HPDE6-E6E7 (cell line): ENCODE results near the gene SLC9A7.

Source experiments
- DNase-seq: peaks from one replicate; pipeline ENCODE4 v3.0.0; 2011; ENCODE audit warnings: missing footprints; ENCODE audit errors: extremely low spot score

The SLC9A7 gene

GRCh38 chrX:46704767-46705386 lies 54.0 kb downstream of the SLC9A7 start:
- no peak for DNase-seq

GRCh38 chrX:46703980-46704379 lies 54.9 kb downstream of the SLC9A7 start:
- no peak for DNase-seq

- DNase-seq, result no peak
Observed at GRCh38 chrX:46698691-46699090, 60.2 kb downstream of the SLC9A7 start.

- DNase-seq, result no peak
Observed at GRCh38 chrX:46695491-46695890, 63.4 kb downstream of the SLC9A7 start.

- DNase-seq, result no peak
Observed at GRCh38 chrX:46694549-46694948, 64.4 kb downstream of the SLC9A7 start.

- no peak for DNase-seq
Observed at GRCh38 chrX:46693149-46693548, 65.8 kb downstream of the SLC9A7 start.

DNA sequence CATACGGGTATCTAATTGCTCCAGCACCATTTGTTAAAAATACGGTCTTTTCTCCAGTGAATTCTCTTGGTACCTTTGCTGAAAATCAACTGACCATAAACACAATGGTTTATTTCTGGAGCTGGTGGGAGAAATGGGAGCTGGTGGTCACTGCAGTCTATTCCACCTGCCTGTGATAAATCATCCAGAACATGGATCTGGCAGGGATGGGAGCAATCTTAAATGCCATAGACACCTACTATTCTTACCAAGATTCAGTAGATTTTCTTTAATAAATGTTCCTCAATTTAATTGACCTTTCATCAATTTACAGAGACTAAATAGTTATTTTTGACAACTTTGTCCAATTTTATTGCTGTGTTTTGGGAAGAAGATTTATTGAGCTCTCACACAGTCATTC lies 68.1 kb downstream of the SLC9A7 start:
- no peak for DNase-seq

DNA sequence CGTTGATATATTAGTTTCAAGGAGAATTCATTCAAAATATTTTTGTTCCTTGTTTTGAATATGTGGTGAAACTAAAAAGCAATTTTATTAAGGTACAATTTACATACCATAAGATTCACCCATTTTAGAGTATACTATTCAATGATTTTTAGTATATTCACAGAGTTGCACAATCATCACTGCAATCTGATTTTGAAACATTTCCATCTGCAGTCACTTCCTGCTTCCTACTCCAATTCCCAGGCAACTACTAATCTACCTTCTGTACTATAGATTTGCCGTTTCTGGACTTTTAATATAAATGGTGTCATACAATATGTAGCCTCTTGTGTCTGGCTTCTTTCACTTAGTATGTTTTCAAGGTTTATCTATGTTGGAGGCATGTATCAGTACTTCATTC lies 71.3 kb downstream of the SLC9A7 start:
- DNase-seq, result no peak

DNA sequence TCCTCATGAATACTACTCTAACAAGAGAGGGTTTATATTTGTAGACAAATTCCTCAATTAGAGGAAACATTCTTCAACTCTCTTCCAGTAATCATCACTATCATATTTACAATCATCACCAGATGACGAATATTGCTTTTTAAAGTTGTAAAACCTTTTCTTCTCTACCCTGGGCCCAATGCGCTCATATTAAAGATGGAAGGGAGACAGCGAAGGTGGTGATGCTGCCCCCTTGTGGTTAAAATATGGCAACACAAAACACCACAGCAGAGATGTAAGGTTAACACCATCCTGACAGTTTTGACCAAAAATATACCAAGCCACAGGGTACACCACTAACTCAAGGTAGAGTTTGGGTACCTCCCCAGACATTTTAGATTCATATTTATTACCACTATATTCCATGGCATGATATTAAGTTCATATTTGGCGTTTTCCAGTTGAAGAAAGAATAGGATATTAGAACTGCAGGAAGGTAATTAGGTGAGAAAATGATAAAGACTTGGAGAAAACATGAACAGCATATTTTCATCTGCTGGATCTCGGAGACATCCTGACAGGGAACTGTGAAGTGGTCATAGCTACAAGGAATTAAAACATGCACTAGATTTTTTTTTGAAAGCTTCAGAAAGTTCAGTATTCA lies 72.8 kb downstream of the SLC9A7 start:
- no peak for DNase-seq

DNA sequence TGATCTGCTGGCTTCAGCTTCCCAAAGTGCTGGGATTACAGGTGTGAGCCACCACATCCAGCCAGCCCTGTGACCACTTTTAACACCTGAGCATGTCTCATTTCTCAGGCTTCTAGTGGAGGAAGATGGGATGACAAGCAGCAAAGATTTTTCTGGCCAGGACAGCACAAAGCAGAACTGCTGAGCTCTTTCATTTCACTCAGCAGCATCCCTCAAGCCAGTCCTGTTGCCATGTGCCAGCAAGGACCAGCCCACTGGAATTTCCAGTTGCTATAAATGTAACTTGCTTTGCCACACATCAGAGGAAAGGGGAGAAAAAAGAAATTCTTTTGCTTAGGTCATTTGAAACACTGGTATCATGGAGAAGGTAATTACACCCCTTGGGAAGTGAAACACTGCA lies 75.9 kb downstream of the SLC9A7 start:
- no peak for DNase-seq

- no peak for DNase-seq
Observed at GRCh38 chrX:46681849-46682248, 77.1 kb downstream of the SLC9A7 start.

DNA sequence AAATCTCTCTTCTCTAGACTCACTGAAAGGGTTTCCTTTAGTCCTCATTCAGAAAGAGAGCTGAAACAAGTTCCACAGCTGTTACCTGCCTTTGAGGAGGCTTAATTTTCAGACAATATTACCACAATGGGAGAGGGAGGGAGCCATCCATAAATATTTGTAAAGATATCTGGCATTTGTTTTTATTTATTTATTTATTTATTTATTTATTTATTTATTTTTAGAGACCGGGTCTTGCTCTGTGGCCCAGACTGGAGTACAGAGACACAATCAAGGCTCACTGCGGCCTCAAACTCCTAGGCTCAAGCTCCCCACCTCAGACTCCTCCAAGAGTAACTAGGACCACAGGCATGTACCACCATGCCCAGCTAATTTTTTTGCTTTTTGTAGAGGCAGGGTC lies 80.7 kb downstream of the SLC9A7 start:
- DNase-seq, result no peak

GRCh38 chrX:46676399-46677356 lies 82.2 kb downstream of the SLC9A7 start:
- no peak for DNase-seq

- DNase-seq, result no peak
Observed at GRCh38 chrX:46673620-46674359, 85.1 kb downstream of the SLC9A7 start.

DNA sequence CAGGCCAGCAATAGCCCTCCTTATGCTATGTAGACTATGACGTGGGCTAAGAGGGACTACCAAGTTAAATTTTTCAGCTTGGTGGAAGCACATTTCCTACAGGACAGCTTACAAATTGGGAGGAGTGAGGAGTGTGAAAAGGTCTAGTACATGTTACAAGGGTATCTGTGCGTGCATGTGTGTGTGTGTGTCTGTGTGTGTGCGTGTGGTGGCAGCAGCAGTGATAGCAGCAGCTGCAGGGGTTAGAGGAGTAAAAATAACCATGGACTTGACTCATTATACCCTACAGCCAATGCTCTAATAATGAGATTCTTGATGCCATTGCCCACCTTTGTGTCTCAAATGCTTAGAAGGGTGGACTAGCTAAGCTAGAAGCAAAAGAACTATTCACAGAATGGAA lies 88.6 kb downstream of the SLC9A7 start:
- no peak for DNase-seq

- DNase-seq, result no peak
Observed at GRCh38 chrX:46666831-46667230, 92.1 kb downstream of the SLC9A7 start.

DNA sequence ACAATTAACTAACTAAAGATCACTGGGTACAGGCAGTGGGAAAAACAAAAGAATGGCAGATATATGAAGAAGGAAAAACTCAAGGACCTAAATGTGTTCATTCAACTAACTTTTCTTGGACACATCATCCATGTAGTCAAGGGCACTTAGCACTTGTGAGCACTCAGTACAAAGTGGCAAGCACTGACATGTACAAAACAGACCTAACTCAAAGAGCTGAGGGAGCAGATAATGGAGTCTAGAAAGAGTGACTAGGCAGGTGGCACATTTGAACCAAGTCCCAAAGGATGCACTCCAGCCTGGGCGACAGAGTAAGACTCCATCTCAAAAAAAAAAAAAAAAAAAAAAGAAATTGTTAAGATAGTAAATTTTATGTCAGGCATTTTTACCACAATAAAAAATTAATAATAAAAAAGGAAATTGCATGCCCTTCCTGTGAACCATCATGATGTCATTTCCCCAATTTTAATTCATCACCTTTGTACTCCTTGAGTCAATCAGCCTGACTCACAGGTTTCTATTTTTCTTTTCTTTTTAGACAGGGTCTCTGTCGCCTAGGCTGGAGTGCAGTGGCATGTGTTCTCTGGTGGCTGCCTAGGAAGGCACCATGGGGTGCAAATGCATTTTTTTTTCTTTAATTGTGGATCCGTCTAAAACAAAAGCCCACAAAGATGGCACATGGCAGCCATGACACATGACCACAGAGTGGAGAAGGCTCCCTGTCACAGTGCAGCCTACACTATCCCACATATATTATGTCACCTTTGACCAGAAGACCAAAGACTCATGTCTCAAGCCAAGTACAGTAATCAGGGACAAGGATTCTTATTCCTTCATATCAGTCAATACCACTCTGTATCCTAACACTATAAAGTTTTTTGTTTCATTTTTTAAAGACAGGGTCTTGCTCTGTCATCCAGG lies 93.4 kb downstream of the SLC9A7 start:
- DNase-seq, result no peak

DNA sequence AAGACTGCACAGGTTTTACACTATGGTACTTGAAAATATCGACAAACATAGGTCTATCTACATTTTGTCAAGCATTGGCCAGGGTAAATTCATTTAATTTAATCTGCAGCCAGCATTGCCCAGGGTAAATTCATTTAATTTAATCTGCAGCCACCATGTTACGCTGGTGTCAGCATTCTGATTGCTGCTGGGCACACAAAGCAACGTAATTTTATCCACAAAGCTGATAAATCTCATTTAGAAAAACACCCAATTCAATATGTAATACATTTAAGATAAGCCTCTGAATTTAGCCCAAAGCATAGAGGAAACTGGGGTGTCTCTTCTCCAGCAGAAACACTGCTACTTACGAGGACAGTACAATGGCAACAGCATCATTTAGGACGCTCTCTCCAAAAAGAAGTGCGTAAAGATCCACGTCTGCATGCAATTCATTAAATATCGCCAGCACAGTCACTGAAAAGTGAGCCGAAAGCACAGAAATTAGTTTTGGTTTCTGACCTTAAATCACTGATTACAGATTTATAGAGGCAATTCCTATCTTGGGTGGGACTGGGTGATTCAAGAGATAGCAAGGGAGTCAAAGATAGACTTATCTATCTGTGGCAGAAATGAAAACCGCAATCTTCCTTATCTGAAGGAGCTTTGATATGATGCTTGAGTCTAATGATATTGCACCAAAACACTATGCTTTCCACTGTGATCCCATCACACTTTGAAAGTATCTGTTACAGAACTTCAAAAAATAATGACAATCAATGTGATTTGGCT lies 96.5 kb downstream of the SLC9A7 start:
- DNase-seq, result no peak

DNA sequence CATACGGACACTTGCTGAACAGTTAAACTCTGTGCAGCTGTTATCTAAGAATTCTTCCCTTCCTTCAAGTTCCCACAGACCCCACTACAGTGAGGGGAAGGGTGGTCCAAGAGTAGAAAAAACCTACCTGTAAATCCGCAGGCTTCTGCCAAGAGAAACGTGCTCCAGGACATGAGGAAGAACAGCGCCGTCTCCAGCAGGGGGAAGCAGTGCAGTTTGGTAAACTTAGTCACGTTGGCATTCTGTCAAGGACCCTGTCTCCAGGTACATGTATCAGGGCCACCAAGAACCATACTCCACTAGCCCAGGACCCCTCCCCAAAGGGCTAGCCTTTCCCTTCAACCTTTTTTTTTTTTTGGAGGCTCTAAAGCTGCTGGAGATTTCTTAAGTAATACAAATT lies 105.4 kb downstream of the SLC9A7 start:
- no peak for DNase-seq
